HG03196 (cell line): ENCODE measurements around the gene GPR183.

ENCODE experiments used
- ATAC-seq: cut with Tn5 transposase; IDR thresholded peaks from one replicate; pipeline ENCODE4 v1.9.1; 2021; ENCODE audit not compliant: unreplicated experiment

Gene GPR183

GRCh38 chr13:99296398-99296797 lies 10.8 kb downstream of the GPR183 start:
- peak; percentile 48 for ATAC-seq

DNA sequence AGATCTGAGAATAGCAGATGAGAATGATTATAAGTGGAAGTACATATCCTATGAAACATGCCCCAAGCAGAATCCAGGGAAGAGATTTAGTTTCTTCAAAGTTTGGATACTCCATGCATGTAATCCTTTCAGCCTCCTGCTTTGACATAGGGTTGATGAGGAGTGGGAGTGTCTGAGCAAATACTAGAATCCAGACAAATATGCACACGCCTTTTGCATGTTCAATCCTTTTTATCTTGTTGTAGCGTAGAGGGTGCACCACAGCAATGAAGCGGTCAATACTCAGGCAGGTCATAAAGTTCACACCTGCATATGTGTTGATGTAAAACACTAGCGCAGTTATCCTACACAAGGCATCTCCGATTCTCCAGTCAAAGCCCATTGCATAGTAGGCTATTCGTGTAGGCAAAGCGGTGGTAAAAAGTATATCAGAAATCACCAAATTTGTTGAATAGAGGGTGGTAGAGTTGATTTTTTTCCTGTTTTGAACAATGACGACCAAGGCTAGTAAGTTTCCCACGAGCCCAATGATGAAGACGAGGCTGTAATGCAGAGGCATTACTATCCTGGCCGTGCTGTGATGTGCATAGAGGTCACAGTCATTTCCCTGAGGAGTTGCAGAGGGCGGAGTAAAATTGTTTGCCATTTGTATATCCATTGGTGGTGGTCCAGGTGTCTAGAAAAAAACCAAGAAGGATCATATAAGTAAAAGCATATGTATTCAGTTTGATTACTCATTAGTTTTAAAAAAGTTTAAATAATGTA lies 11.5 kb downstream of the GPR183 start:
- ATAC-seq, result no peak

GRCh38 chr13:99294958-99295357 lies 12.2 kb downstream of the GPR183 start:
- no peak for ATAC-seq

DNA sequence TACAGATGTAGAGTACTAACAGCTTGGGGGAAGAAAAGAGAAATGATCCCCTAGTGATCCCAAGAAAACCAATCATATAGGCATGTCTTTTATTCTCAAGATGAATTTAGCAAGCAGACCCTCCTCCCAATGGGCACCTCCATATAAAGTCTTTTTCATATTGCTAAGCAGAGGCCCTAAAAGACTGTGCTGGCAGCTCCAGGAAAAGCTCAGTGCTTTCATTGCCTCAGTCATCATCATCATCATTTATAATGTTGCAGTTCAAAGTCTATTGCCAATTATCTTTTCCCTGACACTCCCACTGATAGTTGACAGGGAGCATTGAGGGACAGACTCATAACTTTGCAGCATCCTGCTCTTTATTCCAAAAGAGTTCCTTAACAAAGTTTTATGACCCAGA lies 13.0 kb downstream of the GPR183 start:
- ATAC-seq, result no peak

GRCh38 chr13:99293178-99293577 lies 14.0 kb downstream of the GPR183 start:
- ATAC-seq, result no peak

DNA sequence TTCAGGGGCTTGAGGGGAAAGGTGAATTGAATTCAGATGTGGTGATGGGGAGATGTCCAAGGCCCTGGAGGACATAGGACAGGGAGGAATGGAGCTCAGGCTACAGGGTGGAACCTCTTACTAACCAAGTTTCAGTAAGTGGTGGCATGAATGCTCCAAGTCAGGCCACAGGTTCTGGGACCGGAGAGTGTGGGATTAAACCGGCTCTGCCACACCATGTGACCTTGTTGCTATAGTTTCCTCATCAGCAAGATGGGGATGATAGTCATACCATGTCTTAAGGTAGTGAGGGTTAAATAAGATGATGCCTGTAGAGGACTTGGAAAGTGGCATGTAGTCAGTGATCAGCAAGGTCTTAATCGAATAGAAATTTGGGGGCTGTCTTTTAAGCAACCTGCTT lies 16.3 kb downstream of the GPR183 start:
- ATAC-seq, result no peak

DNA sequence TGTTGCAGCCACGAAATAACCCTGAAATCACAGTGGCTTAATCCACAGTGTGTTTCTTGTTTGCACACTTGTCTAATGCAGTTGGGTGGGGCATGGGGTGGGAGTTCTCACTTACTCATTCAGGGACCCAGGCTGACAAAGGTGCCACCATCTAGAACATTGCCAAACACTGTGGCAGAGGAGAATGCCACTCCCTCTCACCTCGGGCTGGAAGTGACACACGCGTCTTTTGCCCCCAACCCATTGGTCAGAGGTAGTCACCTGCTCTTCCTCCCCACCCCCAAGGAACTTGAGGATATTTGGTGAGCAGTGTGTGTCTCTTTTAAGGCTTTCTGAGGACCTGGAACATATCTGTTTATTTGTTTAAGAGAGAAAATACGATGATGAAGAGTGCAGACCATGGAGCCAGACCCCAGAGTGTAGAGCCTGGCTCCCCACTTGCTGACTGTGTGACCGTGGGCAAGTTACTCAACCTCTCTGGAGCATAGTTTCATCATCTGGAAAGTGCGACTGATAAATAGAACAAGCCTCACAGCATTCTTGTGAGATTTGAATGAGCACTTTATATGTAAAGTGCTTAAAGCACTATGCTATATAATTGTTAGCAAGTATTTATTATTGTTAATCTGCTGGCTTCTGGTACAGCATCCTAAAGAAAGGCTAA lies 17.4 kb downstream of the GPR183 start:
- no peak for ATAC-seq

DNA sequence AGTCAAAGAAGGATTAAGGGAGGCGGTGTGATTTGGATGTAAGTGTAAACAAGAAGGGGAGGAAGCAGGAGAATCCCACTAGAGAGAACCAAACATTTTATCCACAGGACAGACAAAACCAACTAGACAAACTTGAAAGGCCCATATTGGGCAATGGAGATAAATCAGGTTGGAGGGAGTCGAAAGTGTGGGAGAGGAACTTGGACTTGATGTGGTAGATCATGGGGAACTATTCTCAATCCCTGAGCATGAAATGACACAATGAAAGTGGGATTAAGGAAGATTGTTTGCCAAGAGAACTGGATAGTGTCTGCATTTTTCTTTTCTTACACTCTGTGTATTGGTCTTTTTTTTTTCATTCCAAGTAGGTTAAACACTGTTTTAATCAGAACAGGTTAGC lies 17.9 kb downstream of the GPR183 start:
- no peak for ATAC-seq

GRCh38 chr13:99288089-99288488 lies 19.1 kb downstream of the GPR183 start:
- ATAC-seq, result peak; percentile 82

GRCh38 chr13:99287551-99287950 lies 19.6 kb downstream of the GPR183 start:
- ATAC-seq, result no peak

DNA sequence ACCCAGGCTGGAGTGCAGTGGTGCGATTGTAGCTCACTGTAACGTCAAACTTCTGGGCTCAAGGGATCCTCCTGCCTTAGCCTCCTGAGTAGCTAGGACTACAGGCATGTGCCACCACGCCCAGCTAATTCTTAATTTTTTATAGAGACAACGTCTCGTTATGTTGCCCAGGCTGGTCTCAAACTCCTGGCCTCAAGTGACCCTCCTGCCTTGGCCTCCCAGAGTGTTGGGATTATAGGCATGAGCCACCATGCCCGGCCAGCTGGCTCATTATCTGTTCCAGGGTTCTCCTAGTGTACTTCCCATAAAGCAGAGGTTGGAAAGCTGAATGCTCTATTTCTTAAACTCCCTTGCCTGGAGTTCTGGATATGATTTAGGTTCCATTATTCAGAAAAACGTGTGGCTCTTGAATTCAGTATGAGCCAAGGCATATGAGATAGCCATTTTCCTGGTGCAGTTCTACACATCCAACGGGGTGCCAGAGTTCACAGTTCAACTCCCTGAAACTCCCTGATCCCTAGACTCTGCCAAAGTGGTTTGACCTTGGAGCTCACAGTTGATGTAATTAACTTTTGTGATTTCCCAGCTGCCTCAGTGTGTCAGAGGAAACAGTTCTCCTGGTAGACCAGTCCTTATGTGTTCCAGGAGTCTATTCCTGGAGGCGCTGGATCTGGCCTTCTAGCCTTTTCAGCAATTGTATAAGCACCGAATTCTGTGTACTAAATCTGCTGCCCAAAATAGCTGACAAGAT lies 21.6 kb downstream of the GPR183 start:
- no peak for ATAC-seq

DNA sequence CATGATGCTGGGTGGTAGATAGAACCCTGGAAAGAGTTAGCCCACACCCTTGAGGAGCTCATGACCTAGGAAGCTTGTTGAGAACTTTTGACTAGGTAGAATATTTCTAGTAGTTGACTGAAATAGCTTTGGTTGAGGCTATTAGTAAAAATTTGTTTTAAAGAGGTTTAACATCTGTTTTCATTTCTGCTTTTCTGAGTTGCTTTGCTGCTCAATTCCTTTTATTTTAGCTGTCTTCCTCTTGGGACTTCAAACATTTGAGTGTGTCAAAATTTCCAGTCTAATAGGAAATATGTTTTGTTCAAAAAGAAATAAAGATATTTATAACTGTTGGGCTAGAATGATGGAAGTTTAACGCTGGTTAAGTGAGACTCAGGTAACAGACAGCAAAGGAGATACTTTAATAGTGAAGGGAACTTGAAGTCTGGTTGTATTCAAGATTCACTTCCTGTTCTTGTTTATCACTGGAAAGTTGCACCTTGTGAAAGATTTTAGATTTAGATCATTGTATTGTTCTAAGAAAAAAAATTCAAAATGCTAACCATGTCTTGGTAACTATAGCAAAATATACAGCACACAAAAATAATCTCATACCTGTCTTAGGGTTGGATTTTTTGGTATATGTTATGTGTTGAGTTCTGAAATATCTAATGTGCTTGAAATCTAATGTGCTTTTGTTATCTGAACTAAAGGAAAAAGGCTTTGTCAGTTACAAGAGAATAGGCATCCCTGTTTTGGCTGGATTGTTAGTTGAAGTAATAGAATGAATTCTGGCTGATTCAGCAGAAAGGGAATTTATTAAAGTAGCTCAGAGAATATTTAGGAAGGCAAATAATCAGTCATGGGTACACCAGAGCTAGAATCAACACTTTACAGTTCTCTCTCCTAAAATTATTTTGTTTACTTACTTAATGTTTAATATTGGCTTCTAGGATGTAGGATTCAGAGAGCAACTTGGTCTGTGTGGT lies 24.7 kb downstream of the GPR183 start:
- ATAC-seq, result peak; percentile 60

- ATAC-seq, result peak; percentile 61
These were observed 25.4 kb downstream of the GPR183 start for GRCh38 chr13:99281811-99282263.

DNA sequence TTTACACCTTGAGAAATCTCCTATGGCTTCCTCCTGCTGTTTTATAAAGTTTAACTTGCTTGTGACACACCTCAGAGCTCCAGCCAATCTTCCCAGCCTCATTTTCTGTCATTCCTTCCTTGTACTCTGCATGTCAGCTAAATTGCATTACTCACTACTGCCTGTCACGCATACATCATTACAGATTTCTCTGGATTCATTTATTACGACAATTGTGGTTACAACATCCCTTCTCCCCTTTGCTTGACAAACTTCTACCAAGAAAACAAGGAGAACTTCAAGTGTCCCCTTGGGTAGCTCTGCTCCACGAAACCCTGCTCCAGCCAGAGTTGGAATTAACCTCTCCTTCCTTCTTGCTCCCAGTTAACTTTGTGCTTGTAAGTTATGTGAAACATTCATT lies 27.0 kb downstream of the GPR183 start:
- no peak for ATAC-seq

- ATAC-seq, result no peak
These were observed 27.6 kb downstream of the GPR183 start for GRCh38 chr13:99279637-99280036.

GRCh38 chr13:99278843-99279242 lies 28.4 kb downstream of the GPR183 start:
- no peak for ATAC-seq

DNA sequence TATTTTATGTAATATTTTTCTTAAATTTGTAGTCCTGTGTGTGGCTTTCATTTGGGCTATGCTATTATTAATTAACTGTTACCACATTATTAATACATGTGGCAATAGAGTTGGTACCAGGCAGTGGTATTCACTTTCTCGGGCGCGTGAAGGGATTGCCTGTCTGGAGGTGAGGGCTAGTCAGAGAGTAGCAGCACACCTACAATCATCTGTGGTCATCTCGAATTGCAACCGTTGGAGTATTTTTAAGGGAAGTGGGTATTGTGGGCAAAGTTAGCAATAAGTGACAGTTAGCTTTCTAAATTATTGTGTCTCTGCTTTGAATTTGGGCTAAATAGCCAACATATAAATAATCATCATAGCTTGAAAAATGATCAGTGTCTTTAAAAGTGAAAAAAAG lies 29.0 kb downstream of the GPR183 start:
- ATAC-seq, result no peak

- no peak for ATAC-seq
These were observed 29.6 kb downstream of the GPR183 start for GRCh38 chr13:99277629-99278028.

- no peak for ATAC-seq
These were observed 30.5 kb downstream of the GPR183 start for GRCh38 chr13:99276706-99277105.

GRCh38 chr13:99275093-99275469 lies 32.1 kb downstream of the GPR183 start:
- no peak for ATAC-seq

DNA sequence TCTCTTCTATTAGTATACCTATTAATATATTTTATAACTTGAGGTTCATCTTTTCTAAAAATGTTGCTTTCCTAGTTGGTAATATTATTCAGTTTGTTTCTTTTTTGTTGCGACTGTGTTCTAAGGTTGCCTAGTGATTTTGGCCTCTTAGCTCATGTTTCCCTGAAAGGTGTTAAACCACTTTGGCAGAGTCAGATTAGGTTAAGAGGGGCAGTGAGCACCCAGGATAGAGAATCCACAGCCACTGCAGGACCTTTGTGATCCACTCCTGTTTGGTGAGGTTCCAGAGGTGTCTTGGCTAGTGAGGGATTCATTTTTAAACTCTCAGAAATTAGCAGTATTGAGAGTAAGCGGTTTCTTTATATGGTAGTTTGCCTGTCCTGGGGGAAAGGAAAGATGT lies 34.1 kb downstream of the GPR183 start:
- ATAC-seq, result no peak
